Measurements from ENCODE around the gene DNM3.
"Not testable (repeated sequence)": the region's sequence is repeated elsewhere in the genome, so short reads cannot be mapped to it uniquely, and the experiment has no call there.

The DNM3 gene

DNA sequence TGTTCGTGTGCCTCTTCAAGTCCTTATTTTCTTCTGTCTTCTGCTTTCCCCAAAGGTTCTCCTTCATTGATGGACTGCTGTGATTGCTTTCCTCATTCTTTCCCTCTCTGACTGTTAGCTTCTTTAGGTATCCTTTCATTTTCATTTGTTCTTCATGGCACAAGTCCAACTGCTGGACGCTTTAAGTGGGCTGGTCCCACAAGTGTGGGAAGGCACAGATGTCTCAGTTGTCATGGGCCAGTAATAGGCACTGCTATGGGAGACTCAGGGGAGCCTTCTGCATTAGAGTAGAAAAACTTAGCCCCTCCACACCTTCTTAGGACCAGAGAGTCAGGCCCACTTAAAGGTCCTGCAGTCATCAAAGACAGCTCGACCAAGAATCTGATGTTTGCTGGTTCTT, 456.8 kb downstream of the DNM3 start:
- DNase-seq: no peak

DNA sequence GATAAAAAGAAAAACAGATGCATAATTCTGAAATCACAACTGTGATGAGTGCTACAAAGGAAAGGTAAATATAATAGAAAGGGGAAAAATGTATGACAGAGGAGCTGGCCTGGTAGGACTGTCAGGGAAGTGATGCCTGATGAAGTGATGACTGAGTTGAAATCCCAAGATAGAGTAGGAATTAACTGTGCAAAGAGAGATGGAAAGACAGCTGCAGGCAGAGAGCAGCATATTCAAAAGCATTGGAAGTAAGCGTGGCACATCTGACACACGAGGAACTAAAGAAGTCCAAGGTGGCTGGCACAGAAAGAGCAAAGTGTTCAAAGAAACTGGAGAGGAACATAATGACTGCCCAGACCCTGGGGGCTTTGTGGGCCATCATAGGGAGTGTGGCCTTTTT, 457.6 kb downstream of the DNM3 start:
- no peak for DNase-seq

DNA sequence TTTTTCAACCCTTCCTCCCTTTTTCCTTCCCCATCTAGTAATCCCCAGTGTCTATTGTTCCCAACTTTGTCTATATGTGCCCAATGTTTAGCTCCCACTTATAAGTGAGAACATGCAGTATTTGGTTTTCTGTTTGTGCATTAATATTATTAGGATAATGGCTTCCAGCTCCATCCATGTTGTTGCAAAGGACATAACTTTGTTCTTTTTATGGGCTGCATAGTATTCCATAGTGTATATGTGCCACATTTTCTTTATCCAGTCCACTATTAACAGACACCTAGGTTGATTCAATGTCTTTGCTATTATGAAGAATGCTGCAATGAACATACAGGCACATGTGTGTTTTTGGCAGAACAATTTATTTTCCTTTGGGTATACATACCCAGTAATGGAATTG, 458.2 kb downstream of the DNM3 start:
- DNase-seq: no peak

DNA sequence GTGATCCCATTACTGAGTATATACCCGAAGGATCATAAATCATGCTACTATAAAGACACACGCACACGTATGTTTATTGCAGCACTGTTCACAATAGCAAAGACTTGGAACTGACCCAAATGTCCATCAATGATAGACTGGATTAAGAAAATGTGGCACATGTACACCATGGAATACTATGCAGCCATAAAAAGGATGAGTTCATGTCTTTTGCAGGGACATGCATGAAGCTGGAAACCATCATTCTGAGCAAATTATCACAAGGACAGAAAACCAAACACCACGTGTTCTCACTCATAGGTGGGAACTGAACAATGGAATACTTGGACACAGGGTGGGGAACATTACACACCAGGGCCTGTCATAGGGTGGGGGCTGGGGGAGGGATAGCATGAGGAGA, 466.2 kb downstream of the DNM3 start:
- DNase-seq: not testable (repeated sequence)

DNA sequence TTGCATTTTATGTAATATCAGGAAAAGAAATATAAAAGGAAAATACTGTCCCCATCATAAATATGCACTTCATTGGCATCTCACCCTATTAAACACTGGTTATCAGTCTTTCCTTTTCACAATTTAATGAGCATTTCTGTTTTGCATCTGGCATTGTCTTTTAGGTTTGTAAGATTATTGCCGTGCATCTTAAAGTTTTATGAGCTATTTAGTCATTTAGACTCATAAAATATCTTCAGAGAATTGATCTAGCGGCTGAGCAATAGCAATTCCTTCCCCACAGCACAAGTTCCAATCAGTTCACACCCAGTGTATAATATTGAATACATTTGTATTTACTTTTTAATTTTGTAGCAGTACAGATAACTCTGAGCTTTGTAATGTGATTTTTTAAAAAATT, 466.8 kb downstream of the DNM3 start:
- DNase-seq: no peak

DNA sequence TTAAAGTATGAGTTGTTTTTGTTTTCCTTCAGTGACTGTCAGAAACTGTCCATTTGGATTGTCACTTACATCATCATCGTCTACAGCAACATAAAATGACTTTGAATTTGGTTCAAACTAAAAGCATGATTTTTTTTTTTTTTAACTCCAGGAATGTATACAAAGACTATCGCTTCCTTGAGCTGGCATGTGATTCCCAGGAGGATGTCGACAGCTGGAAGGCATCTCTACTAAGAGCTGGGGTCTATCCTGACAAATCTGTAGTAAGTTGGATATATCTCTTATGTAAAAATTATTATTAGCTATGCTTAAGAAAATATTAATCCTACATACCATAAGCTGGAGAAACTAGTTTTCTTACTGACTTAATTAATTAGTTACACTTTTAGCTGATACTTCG, 467.3 kb downstream of the DNM3 start:
- DNase-seq: no peak

DNA sequence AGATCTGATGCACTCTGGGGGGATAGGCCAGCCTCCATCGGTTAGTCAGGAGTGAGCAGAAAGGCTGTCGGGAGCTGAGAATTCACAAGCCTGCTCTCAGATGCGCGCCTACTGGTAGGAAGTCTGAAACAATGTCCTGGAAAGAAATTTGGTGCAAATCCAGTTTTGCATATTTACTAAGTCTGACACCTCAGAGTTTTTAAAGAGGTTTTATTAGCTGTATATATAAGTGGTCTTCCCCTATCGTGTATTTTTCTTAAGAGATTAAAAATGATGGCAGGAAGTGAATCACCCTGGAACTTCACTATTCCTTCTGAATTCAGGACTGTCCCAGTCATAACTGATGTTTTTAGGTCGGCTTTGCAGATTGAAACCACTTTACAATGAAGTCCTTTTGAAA, 479.4 kb downstream of the DNM3 start:
- DNase-seq: no peak

DNA sequence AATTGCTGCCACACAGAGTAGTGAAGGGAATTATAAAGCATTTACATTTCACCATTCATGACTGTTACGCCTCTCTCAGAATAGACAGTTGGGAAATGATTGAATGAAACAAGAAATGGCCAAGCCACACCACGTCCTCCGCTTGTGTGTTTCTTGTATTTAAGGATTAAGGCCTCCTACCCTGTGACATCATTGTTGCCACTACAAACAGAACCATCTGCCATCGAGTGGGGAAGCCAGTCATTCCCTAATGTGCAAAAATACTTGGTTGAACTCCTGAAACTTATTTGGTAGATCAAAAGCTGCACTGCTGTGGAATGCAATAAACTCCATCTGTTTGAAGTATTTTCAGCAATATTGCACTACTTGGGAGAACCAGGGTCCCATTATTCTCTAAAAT, 480.2 kb downstream of the DNM3 start:
- no peak for DNase-seq

DNA sequence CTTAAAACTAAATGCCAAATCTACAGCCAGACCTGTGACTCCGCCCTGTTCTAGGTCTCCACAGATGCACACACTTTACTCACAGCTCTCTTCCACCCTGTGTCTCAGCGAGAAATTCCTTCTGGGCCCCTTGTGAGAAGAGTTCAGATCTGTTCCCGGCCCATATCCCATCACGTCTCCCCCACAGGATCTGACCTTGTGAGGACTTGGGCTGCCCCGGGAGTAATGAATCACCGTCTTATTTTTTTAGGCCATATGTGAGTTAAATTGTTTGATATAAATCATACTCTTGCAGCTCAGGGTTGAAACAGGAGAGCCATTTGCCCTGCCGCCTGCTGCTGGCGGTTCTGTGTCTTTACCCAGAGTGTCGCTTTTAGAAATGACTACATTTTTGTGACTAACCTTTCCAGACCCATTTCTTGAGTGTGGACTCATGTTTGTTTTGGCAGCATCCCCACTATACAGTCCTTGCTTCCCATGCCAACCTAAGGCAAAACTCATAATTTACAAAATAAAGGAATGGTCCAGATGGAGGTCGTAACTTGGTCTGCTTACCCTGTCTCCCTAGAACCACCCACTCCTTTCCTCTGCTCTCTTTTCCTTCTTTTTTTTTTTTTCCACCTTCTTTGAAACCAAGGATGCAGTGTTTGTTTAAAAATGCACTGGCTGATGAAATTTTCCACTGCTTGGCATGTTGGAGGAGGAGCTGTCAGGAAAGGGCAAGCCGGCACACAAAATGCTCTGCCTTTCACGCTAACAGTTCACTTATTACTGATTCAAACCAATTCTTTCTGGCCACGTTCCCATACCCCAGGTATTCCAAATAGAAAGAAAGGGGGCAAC, 481.1 kb downstream of the DNM3 start:
- DNase-seq: no peak

DNA sequence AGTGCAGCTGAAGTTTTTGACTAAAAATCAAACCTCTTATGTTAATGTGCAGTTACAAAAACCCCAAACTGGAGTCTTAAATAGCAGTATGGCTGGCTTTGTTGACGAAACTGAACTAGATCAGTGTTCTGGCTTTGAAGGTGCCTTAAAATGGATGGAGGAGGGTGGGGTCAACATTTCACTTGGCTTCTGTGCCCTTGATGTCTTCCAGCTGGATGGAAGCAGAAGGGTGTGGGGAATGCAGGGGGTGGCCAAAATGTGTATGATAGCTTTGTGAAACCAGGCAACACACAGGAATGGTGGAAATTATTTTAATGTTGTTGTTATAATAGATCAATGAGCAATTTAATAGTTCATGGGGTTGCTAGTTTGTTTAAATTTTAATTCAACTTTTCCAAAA, 482.4 kb downstream of the DNM3 start:
- no peak for DNase-seq

DNA sequence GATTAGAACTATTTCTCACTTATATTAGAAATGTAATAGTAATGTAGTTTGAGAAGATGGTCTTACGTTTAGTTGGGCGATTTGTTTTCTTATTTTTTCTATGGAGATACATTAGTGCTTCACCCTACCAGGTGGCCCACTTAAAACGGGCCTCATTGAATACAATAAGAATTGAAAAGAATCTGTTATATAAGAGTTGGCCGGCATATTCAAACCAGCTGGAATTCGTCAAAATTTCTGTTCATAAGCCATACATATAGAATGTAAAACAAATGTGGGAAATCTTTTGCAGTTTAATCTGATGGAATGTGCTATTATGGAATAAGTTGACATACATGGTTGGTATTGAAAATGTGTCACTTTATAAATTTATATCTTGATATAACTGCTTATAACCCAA, 482.8 kb downstream of the DNM3 start:
- DNase-seq: no peak

DNA sequence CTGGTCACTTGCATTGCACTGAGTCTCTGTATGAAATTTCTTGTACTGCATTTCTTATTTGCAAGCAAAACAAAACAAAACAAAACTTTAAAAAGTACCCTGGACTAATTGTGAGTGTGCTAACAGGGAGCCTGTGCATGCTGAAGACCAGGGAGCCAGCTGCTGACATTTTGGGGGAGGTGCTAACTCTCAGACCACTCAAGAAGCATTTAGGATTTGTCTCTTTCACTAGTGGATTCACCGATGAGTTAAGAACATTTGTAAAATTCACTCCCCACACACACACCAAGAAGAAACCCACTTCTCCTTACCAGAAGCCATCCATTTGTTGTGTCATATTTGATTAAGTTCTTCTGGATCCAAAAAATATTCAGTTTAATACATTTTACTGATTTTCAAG, 483.5 kb downstream of the DNM3 start:
- no peak for DNase-seq

DNA sequence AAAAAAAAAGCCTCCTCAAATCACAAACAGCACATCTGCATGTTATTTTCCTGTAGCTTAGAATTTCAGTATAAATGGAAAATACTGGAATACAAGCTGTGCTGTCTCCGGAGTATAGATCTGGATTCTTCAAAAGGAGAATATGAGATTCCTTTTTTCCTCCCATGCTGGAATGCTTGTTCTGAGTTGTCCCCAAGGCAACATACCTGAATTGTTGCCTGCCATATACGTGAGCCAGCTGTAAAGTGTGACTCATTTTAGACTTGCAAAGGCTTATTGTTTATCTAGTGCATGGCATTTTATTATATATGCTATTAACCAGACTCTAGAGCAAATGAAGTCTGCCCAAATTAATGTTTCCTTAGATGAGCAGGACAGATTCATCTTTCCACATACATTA, 484.2 kb downstream of the DNM3 start:
- no peak for DNase-seq

DNA sequence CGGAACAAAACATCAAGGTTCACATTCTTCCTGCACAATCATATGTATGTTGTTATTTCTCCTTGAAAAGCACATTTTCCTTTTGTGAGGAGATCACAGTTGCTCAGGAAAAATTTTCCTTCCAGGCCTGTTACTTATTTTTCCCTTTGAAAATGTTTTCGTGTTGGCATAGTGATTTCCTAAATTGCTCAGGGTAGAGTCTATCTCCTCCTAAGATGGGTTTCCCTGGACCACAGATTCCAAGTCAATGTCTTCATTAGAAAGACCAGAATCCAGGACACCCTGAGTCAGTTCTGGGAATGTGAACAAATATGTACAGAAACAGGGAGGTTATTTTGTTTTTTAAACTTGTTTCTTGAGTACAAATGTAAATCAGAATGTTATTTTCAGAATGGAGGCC, 484.8 kb downstream of the DNM3 start:
- no peak for DNase-seq

DNA sequence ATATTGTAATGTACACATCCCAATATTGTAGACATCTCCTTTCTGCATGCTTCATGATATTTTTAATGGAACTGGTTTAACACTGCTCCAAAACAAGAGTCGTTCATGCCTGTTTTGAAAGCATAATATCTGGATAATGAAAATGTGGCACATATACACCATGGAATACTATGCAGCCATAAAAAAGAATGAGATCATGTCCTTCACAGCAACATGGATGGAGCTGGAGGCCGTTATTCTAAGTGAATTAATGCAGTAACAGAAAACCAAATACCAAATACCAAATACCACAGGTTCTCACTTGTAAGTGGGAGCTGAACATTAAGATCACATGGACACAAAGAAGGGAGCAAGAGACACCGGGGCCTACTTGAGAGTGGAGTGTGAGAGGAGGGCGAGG, 487.0 kb downstream of the DNM3 start:
- no peak for DNase-seq

DNA sequence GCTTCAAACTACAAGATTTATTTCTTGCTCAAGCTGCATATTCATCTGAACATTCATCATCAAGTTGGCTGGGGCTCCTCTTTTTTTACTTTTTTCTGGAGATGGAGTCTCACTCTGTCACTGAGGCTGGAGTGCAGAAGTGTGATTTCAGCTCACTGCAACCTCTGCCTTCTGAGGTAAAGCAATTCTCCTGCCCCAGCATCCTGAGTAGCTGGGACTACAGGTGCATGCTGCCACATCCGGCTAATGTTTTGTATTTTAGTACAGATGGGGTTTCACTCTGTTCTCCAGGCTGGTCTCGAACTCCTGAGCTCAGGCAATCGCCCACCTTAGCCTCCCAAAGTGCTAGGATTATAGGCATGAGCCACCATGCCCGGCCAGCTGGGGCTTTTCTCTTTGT, 490.9 kb downstream of the DNM3 start:
- DNase-seq: no peak

DNA sequence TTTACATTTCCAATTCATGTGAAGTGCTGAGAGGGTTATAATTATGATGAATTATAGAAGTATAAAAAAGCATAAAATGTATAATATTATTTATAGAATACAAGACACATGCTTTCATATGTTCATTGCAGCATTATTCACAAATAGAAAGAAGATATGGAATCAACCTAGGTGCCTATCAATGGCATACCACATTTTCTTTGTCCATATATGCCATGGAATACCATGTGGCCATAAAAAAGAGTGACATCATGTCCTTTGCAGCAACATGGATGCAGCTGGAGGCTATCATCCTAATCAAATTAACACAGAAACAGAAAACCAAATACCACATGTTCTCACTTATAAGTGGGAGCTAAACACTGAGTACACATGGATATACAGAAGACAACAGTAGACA, 494.1 kb downstream of the DNM3 start:
- DNase-seq: no peak

DNA sequence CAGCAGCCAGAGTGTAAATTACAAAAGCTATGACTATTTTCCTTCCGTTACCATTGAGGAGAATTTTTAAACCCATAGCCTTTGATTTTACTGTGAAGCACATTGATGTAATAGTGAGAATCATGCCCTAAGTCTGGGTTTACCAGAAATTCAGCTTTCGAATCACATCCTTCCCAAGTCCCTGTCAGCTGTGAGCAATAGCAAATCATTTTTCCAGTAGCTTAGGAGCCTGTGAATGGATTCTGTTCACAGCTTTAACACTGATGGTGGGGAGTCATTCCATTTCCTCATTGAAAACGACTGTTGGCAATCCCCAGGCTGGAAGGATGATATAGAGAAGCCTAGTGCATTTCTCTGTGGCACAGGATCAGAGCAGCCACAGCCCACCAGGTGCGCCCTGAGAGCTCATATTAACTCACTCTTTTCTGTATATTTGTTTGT, 497.0 kb downstream of the DNM3 start:
- no peak for DNase-seq

DNA sequence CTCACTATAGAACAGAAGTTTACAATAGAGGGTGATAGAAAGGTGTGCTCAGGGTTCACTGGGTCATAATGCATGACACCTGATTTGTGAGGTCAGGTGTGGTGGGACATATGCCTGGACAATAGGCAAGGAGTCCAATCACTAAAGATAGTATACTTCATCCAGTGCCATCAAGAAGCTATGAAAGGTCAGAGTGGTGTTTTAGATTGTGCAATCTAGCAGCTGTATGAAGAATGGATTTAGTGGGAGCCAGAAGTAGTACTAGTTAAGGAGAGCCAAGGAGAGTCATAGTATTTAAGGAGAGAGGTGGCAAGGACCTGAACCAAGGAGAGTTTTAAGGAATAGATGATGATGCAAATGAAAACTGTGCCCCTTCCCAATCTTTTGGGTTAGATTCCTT, 498.5 kb downstream of the DNM3 start:
- DNase-seq: no peak

DNA sequence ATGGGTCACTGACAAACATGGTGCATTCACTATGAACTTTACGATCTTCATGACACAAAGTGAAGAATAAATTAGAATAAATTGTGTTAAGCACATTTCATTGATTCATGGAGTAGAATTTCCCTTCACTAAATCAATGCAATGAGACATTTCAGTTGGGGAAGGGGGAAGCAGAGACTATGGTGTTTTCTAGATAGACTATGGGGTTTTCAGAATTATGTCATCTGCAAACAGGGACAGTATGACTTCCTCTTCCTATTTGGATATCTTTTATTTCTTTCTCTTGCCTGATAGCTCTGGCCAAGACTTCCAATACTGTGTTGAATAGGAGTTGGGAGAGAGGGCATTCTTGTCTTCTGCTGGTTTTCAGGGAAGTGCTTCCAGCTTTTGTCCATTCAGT, 499.2 kb downstream of the DNM3 start:
- no peak for DNase-seq

DNA sequence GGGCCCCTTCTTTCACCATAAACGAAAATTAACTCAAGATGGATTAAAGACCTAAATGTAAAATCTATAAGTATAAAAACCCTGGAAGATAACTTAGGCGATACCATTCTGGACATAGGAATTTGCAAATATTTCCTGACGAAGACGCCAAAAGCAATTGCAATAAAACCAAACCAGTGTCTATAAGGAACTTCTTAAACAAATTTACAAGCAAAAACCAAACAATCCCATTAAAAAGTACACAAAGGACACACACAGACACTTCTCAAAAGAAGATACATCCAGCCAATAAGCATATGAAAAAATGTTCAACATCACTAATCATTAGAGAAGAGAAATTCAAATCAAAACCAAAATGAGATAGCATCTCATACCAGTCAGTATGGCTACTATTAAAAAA, 500.4 kb downstream of the DNM3 start:
- no peak for DNase-seq

DNA sequence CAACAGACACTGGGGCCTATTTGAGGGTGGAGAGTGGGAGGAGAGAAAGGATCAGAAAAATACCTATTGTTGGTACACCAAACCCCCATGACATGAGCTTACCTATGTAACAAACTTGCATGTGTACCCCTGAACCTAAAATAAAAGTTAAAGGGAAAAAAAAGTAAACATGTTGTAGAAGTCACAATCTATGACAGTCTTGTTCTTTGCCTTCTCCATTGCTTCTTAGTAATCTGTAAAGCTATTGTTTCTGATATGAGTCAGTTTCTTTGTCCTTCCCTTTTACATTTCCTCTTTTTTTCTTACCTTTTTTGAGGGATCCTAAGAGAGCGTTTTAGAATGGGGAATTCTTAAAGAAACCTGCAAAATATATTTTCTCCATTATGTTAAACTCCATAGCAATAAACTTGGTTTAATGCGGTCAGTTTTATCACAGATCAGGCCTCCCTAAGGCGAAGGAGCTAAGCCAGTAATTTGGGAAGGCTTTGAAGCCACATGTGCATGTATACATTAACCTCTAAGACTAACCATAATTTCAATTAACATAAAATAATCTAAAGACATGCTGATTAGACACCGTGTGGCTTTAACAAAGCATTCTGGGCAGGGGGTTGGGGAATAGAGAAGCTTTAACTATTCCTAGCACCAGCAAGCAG, 501.4 kb downstream of the DNM3 start:
- DNase-seq: no peak

DNA sequence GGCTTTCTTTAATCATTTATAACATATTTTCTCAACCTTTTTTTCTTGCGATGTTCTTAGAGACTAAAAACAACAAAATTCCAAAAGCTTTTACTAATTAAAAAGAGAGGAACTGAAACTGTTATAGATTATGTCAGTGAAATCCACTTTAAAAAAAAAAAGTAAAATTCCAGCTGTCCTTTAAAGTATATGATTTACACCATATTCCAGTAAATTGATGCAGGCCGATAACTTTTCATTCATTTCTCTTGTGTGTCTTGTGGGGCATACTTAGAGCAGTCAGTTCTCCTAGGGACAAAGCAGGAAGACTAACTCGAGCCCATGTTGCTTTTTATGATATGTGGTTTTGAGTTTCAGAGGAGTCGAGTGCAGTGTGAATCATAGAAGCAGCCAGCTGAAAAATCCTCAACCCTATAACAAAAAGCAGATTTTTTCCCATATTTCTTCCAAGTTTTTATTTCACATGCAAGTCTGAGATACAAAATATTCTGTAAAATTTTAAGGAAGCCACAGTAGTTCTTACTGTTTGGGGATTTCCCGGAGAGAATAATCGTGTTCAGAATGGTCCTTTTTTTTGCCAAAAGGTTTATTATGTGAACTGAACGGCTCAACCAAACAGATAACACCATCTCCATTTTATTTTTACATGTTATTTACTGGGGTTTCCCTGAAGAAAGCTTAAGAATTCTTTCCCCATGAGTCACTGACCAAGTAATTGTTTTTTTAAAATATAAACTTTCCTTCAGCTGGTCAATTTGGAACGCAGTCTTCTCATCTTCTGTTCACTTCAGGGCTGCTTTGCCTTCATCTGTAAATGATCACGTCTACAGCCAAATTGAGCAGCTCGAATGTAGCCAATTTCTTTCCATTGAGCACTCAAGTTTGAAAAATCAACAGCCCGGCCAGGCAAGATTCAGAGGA, 502.2 kb downstream of the DNM3 start:
- no peak for DNase-seq

DNA sequence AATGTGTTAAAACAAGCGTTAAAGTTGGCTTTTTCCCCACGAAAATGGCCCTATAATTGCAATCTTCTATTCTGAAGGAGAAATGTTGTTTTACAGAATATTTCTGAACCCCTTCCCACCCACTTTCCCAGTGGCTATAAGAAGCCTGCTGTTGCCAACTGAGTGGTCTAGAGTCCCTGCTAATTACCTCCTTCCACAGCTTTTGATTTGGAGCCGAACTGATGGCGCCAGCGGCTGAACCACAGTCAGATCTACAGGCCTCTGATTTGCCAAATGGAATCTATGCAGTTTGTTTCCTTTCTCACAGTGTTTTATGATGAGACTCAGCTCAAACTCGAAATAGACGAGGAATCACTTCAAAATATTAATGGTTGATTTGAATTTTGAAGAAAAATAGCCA, 503.1 kb downstream of the DNM3 start:
- no peak for DNase-seq

All from NCI-H1417 treated with DMSO at 0.1 percent for 48 hours (cell line).